ENCODE data around the gene YBX1.

Gene YBX1

GRCh38 chr1:42732126-42732680, 50.0 kb downstream of the YBX1 start:
- no peak overlapping the region for H3K4me3 ChIP-seq (ENCODE audit: low read depth, low read length)
- no peak for DNase-seq (ENCODE audit: low read depth)

GRCh38 chr1:42733415-42734200, 51.4 kb downstream of the YBX1 start:
- no peak overlapping the region for H3K4me3 ChIP-seq (ENCODE audit: low read depth, low read length)
- no peak for DNase-seq (ENCODE audit: low read depth)

- no peak overlapping the region for H3K4me3 ChIP-seq (ENCODE audit: low read depth, low read length)
- DNase-seq (ENCODE audit: low read depth) = no peak
These were observed 52.2 kb downstream of the YBX1 start for GRCh38 chr1:42734201-42735035.

GRCh38 chr1:42735056-42735455, 52.8 kb downstream of the YBX1 start:
- no peak for DNase-seq (ENCODE audit: low read depth)

GRCh38 chr1:42735477-42736105, 53.4 kb downstream of the YBX1 start:
- no peak overlapping the region for H3K4me3 ChIP-seq (ENCODE audit: low read depth, low read length)
- no peak for DNase-seq (ENCODE audit: low read depth)

More at GRCh38 chr1:42735056-42735455, 52.8 kb downstream of the YBX1 start:
- no peak overlapping the region for H3K4me3 ChIP-seq (ENCODE audit: low read depth, low read length)

GRCh38 chr1:42736152-42736551, 53.9 kb downstream of the YBX1 start:
- no peak overlapping the region for H3K4me3 ChIP-seq (ENCODE audit: low read depth, low read length)
- DNase-seq (ENCODE audit: low read depth) = no peak

GRCh38 chr1:42736571-42737200, 54.5 kb downstream of the YBX1 start:
- no peak overlapping the region for H3K4me3 ChIP-seq (ENCODE audit: low read depth, low read length)
- DNase-seq (ENCODE audit: low read depth) = no peak

- no peak overlapping the region for H3K4me3 ChIP-seq (ENCODE audit: low read depth, low read length)
- no peak for DNase-seq (ENCODE audit: low read depth)
These were observed 55.0 kb downstream of the YBX1 start for GRCh38 chr1:42737257-42737656.

- no peak for DNase-seq (ENCODE audit: low read depth)
- no peak overlapping the region for H3K4me3 ChIP-seq (ENCODE audit: low read depth, low read length)
These were observed 55.9 kb downstream of the YBX1 start for GRCh38 chr1:42737986-42738677.

- H3K4me3 ChIP-seq (ENCODE audit: low read depth, low read length) = no peak overlapping the region
- no peak for DNase-seq (ENCODE audit: low read depth)
These were observed 56.5 kb downstream of the YBX1 start for GRCh38 chr1:42738678-42739226.

- no peak within 1 kb of the TSS for H3K4me3 ChIP-seq (ENCODE audit: low read depth, low read length)
- no peak for DNase-seq (ENCODE audit: low read depth)
These were observed 57.8 kb downstream of the YBX1 start, which contains the start of gene CLDN19 for GRCh38 chr1:42739753-42740700. CLDN19 (minus strand) TSS chr1:42740236; CDS start chr1:42740063, 173 bp downstream.

- no peak for DNase-seq (ENCODE audit: low read depth)
- no peak overlapping the region for H3K4me3 ChIP-seq (ENCODE audit: low read depth, low read length)
These were observed 58.8 kb downstream of the YBX1 start for GRCh38 chr1:42740851-42741580.

GRCh38 chr1:42741706-42742105, 59.5 kb downstream of the YBX1 start:
- no peak overlapping the region for H3K4me3 ChIP-seq (ENCODE audit: low read depth, low read length)
- no peak for DNase-seq (ENCODE audit: low read depth)

- no peak for DNase-seq (ENCODE audit: low read depth)
- no peak overlapping the region for H3K4me3 ChIP-seq (ENCODE audit: low read depth, low read length)
These were observed 59.9 kb downstream of the YBX1 start for GRCh38 chr1:42742141-42742540.

GRCh38 chr1:42742617-42743316, 60.5 kb downstream of the YBX1 start:
- DNase-seq (ENCODE audit: low read depth) = no peak
- no peak overlapping the region for H3K4me3 ChIP-seq (ENCODE audit: low read depth, low read length)
